Hematopoietic multipotent progenitor cell treated with erythropoietin and hydrocortisone succinate and interleukin-3 and kit ligand, for 6 days (in vitro differentiated cells): ENCODE data around the gene LIMS1.
"Not testable (repeated sequence)": the region's sequence is repeated elsewhere in the genome, so short reads cannot be mapped to it uniquely, and the experiment has no call there.

Source experiments
- DNase-seq: peaks from one replicate; pipeline ENCODE4 v3.0.0-alpha.2; 2015

Gene LIMS1

DNA sequence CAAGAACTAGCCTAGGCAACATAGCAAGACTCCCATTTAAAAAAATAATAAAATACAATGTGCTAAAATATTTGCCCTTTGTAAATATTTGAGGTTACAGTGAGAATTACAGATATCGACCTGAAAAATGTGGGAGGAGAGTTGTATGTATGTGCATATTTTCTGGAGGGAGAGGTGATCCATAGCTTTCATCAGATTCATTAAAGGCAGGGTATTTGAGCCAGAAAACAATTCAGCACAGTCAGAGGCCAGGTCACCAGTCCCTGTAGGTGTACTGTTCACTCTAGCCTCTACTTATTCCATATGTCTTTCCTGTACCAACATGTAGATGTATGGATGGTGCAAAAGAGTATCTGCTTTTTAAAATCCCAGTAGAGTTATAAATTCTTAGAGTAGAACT is 136.0 kb downstream of the LIMS1 start:
- DNase-seq, result not testable (repeated sequence)

DNA sequence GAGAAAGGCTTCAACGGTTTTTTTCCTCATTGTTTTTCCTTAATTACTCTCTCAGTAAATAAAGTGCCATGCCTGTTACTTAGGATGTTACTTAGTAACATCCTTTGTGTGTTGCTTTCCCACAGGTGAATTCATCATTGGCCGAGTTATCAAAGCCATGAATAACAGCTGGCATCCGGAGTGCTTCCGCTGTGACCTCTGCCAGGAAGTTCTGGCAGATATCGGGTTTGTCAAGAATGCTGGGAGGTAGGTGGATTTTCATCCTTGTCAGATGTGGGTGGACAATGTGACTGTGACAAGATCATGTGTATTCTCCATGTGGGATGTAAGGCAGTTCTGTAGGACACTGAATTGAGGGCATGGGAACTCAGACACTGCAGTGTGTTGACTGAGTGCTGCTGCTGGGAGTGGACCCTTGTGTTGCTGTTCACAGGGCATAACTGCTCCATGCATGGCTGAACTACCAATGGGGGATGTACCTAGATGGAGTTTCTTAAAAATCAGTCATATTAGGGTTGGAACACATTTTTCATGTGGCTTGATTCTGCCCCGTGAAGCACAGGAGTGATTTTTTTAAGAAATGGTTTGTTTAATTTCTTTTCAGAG is 138.0 kb downstream of the LIMS1 start:
- DNase-seq, result not testable (repeated sequence)

DNA sequence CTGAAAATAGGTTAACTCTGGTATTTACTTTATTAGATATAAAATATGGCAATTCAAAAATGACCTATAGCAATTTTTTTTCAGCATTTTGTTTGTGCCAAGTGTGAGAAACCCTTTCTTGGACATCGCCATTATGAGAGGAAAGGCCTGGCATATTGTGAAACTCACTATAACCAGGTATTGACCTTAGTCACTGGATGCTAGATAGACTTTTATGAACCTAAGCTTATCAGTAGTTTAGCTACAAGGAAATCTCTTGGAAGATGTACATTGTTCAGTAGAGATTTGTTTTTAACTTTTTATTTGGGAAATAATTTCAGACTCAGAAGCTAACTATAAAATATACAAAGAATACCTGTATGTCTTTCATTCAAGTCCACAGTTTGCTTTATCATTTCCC is 142.3 kb downstream of the LIMS1 start:
- not testable (repeated sequence) for DNase-seq

DNA sequence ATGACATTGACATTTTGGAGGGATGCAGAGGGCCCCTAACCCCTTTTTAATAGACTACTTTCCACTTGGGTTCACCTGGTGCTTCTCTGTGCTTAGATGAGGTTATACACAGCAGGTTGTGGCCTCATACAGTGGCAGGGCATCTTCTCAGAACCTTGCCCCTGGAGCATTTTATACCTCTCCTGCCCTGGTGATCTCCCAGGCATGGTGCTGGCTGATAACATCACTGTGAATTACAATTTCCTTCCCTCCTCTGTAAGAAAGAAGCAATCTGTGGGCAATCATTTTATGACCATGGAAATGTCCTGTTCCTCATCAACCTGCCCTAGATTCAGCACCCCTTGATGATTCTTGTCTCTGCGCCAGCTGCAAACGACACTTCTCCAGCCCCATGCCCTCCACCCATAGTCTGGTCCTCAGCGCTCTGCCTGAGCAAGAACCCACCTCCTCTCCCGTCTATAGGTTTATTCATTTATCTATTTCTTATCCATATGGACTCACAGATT is 143.0 kb downstream of the LIMS1 start:
- not testable (repeated sequence) for DNase-seq

DNA sequence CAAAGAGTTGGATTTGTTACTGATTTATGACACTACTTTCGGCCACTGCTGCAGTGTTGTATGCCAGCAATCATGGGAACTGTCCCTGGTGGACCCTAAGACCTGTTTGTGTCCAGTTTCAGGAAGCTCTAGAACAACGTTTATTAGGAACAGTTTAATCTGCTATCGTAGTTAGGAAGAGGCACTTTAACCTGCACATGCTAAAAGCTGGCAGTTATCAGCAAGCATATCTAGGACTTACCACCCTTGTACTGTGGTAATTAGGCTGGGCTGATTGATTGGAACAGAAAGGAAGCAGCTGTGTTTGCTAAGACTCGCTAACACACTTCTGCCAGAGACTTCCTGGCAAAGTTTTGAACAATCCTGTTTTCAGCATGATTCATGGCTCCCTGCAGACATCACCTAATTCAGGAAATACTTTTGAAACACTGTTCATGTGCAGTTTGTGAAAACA is 144.0 kb downstream of the LIMS1 start:
- not testable (repeated sequence) for DNase-seq

DNA sequence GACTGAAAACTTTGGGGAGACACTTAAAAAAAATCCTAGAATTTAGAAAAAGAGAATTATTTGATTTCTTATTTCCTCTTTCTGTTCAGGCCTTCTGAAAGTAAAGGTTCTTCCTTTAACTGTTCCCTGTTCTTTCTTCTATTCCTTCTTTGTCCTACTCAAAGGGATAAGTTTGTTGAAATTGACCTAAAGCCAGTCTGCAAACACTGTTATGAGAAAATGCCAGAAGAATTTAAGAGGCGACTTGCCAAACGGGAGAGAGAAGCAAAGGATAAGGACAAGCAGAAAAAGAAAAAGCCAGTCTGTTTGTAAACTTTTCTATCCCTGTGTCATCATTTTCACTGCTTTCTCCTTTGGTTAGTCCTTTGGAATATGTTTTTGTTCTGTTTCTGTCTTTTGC is 146.5 kb downstream of the LIMS1 start:
- DNase-seq, result not testable (repeated sequence)

DNA sequence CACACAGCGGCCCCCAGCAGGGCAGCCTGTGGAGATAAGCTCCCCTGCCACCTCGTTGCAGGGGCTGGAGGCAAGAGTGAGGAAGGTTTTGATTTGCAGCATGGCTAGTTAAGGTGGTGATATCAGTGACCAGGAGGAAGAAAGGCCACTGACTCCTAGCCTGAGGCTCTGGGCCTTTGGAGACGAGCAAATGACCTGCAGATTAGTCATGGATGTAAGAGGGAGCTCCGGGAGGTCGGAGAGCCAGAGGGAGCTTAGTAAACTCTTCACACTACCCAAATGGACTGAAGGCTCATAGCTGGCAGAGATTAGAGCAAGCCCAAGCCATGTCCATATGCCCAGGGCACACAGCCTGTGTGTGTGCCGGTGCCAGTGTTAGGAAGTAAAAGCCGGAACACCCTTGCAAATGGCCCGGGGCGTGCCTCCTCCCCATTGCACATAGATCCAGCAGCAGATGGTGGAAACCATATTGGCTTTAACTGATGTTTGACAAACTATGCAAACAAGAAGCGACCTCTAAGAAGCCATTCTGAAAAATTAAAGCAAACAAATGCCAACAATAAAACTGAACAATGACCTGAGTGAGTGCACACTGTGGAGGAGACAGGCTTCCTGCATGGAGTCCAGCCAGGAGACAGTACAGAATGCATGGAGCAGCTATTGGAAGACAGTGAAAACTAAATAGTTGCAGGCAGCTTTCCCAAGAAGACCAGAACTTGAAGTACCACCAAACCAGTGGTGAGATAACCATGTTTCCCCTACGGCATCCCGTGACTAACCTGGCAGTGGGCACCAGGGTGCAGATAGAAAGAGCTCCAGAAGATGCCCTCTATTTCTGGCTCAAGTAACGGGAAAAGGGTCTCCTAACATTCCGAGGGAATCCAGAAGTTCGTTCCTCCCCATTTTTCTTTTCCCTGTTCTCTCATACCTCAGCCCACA is 154.8 kb downstream of the LIMS1 start:
- DNase-seq, result not testable (repeated sequence)

DNA sequence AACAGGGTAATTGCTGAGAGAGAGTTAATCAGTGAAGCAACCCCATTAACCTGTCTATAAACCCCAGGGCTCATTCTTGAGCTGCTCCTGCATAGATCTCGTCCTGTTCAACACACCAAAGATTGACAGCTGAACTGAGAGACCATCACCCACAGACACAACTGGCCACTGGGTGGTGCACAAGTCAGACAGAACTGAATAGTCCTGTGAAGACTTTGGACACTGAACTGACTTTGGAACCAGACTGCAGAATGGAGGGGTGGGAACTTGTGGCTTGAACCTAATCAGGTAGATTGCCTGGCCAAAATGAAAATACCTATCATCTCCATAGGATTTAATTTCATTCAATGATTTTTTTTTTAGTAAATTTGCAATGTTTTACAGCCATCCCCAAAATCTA is 155.7 kb downstream of the LIMS1 start:
- peak; percentile 22 for DNase-seq

DNA sequence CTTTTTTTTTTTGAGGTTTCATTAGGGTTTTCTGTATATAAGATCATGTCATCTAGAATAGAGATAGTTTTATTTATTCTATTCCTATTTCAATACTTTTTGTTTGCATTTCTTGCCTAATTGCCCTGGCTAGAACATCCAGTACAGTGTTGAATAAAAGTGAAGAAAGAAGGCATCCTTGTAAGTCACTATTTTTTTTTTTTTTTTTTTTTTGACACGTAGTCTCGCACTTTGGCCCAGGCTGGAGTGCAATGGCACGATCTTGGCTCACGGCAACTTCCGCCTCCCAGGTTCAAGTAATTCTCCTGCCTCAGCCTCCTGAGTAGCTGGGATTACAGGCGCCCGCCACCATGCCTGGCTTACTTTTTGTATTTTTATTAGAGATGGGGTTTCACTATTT is 157.2 kb downstream of the LIMS1 start:
- no peak for DNase-seq

DNA sequence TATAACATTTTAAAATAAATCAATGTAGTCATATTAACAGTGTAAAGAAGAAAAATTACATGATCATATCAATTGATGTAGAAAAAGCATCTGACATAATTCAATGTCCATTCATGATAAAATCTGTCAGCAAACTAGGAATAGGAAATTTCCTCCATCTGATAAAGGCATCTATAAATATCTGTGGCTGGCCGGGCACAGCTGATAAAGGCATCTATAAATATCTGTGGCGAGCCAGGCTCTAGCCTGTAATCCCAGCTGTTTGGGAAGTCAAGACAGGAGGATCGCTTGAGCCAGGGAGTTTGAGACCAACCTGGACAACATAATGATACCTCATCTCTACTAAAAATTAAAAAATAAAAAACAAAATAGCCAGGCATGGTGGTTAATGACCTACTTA is 166.9 kb downstream of the LIMS1 start:
- DNase-seq, result no peak

DNA sequence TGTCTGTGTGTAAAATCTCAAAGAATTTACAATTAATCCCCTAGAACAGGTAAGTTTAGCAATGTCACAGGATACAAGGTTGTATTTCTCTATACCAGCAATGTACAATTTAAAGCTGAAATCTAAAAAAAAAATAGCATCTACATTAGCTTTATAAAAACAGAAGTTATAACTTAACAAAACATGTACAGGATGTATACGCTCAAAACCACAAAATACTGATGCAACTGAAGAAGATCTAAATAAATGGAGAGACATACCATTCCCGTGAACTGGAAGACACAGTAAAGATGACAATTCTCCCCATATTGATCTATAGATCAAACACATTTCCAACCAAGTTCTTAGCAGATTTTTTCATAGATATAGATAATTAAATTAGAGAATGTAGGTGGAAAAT is 167.5 kb downstream of the LIMS1 start:
- no peak for DNase-seq

DNA sequence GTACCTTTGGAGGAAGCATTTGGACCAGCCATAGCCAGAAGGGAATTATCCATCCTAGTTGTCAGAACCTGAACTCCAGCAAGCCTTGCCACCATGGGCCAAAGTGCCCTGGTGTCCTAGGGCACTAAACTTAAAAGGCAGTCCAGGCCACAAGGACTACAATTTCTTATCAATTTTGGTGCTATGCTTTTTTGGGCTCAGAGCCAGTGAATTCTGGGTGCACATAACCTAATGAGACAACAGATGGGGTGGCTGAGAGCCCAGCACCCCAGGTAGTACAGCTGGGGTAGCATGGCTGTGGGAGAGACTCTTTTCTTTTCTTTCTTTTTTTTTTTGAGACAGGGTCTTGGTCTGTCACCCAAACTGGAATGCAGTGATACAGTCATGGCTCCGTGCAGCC is 170.6 kb downstream of the LIMS1 start:
- peak; percentile 62 for DNase-seq

DNA sequence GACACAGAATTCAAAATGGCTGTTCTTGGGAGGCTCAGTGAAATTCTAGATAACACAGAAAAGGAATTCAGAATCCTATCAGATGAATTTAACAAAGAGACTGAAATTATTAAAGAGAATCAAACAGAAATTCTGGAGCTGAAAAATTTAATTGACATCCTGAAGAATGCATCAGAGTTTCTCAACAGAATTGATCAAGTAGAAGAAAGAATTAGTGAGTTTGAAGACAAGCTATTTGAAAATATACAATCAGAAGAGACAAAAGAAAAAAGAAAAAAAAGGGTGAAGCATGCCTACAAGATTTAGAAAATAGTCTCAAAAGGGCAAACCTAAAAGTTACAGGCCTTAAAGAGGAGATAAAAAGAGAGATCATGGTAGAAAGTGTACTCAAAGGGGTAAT is 173.0 kb downstream of the LIMS1 start:
- DNase-seq, result no peak

DNA sequence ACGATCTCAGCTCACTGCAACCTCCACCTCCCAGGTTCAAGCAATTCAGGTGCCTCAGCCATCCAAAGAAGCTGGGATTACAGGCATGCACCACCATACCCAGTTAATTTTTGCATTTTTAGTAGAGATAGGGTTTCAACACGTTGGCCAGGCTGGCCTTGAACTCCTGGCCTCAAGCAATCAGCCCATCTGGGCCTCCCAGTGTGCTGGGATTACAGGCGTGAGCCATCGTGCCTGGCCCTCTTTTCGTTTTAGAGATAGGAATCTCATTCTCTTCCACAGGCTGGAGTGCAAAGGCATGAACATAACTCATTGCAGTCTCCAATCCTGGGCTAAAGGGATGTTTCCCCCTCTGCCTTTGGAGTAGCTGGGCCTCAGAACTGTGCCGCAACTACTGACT is 182.7 kb downstream of the LIMS1 start:
- DNase-seq, result not testable (repeated sequence)

DNA sequence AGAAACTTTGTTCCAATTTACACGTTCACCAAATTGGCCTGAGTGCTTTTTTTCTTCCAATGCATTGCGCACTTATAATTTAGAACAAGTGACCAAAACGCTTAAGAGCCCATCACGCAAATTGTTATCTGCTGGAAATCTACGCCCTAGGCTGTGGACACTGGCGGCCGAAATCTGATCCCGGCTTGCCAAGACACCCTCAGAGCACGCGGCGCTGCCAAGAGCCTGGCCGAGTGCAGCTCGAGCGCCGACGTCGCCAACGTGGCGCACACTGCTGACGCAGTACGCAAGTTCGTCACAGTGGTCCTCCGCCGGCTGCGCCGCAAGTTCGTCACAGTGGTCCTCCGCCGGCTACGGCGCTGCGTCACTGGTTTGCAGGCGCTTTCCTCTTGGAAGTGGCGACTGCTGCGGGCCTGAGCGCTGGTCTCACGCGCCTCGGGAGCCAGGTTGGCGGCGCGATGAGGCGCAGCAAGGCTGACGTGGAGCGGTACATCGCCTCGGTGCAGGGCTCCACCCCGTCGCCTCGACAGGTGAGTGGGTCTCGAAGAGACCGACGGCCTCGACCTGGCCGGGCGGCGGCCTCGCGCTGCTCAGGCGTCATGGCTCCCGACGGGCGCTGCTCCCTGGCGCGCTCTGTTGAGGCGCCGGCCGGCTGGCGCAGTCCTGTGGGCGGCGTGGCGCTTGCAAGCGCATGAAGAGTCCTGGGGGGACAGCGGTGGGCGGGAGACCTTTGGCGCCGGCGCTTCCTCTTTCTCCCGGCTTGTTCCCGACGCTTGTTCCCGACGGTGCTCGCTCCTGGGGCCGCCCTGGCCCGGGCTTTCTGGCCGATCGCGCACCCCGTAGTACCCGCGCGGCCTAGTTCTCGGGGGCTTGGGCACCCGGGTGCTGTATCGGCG is 185.1 kb downstream of the LIMS1 start, which contains the start of gene RANBP2:
TSS of gene RANBP2 (plus strand) at position 334 of the 896 bp plus-strand sequence. CDS start at position 459, 125 bp downstream.
- DNase-seq, result peak; percentile 96

DNA sequence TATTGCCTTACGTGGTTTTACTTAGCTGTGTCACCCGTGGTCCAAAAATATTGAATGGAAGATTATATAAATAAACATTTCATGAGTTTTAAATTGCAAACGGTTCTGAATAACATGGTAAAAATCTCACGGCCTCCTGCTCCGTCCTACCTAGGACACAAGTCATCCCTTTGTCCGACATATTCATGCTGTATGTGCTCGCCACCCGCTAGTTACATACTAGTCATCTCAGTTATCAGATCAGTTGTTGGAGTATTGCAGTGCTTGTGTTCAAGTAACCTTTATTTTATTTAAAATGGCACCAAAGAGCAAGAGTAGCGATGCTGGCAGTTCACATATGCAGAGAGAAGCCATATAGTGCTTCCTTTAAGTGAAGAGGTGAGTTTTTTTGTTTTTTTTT is 191.8 kb downstream of the LIMS1 start:
- DNase-seq, result not testable (repeated sequence)

DNA sequence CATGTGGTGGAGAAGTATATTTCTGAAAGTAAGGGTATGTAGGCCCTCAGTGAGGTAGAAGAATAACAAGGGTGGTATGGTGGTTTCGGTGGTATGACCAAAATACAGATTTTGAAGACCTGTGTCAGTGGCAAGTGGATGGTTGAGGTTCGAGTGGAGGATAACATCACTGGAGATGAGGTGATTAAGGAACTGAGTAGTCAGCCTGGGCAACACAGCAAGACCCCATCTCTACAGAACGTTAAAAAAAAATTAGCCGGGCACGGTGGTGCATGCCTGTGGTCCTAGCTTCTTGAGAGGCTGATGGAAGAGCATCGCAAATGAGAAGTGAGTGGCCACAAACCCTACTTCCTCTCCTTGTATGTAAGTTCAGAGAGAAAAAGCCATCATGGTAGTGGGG is 200.4 kb downstream of the LIMS1 start:
- DNase-seq, result not testable (repeated sequence)
